DOHH2 (cell line): ENCODE results near the gene MAPK4.
"Not testable (repeated sequence)": the region's sequence is repeated elsewhere in the genome, so short reads cannot be mapped to it uniquely, and the experiment has no call there.

Source experiments
- H3F3A ChIP-seq: fragments of 200-600 bp; sonication (generic), shearing (Covaris generic); 2 replicates; pipeline ENCODE4 v1.6.0; 2016; ENCODE audit warnings: antibody characterized with exemption, mild to moderate bottlenecking; ENCODE audit not compliant: control insufficient read depth, insufficient read depth
- H3K27ac ChIP-seq: fragments of 200-600 bp; sonication (generic); 2 replicates; pipeline ENCODE4 v1.5.1; 2014; ENCODE audit warnings: low read depth, mild to moderate bottlenecking, low read length, moderate library complexity
- H3K27me3 ChIP-seq: fragments of 200-600 bp; sonication (generic); 2 replicates; pipeline ENCODE4 v1.6.1; 2014; ENCODE audit warnings: mild to moderate bottlenecking, low read length, mixed read lengths; ENCODE audit not compliant: control insufficient read depth
- H3K36me3 ChIP-seq: fragments of 200-600 bp; sonication (generic); 2 replicates; pipeline ENCODE4 v1.6.1; 2014; ENCODE audit warnings: mild to moderate bottlenecking, low read length, moderate library complexity, mixed read lengths; ENCODE audit not compliant: control insufficient read depth
- H3K4me1 ChIP-seq: fragments of 200-600 bp; sonication (generic); 2 replicates; pipeline ENCODE4 v1.6.1; 2014; ENCODE audit warnings: mild to moderate bottlenecking, low read length, mixed read lengths; ENCODE audit not compliant: control insufficient read depth
- H3K4me2 ChIP-seq: fragments of 200-600 bp; sonication (generic); 2 replicates; pipeline ENCODE4 v1.6.0; 2014; ENCODE audit warnings: mild to moderate bottlenecking, low read length, moderate library complexity
- H3K4me3 ChIP-seq: fragments of 200-600 bp; sonication (generic); 2 replicates; pipeline ENCODE4 v1.5.1; 2014; ENCODE audit warnings: mild to moderate bottlenecking, low read length, mixed read lengths
- H3K79me2 ChIP-seq: fragments of 200-600 bp; sonication (generic); 2 replicates; pipeline ENCODE4 v1.6.1; 2014; ENCODE audit warnings: mild to moderate bottlenecking, low read length, mixed read lengths; ENCODE audit not compliant: control insufficient read depth
- H3K9me2 ChIP-seq: fragments of 200-600 bp; sonication (generic); replicated peaks from 2 replicates; pipeline ENCODE4 v1.6.1; 2014; ENCODE audit warnings: mild to moderate bottlenecking, low read length, mixed read lengths; ENCODE audit not compliant: control insufficient read depth
- H3K9me3 ChIP-seq: fragments of 200-600 bp; sonication (generic); 2 replicates; pipeline ENCODE4 v1.6.1; 2014; ENCODE audit warnings: antibody characterized with exemption, low read length, mixed read lengths; ENCODE audit not compliant: control insufficient read depth, insufficient read depth
- H4K20me1 ChIP-seq: fragments of 200-600 bp; sonication (generic); 2 replicates; pipeline ENCODE4 v1.6.0; 2014; ENCODE audit warnings: low read depth, mild to moderate bottlenecking, antibody characterized with exemption, low read length, moderate library complexity; ENCODE audit not compliant: control insufficient read depth, insufficient read depth
- EZH2phosphoT487 ChIP-seq: fragments of 200-600 bp; sonication (generic); IDR thresholded peaks from 2 replicates; pipeline ENCODE4 v1.6.1; 2017; ENCODE audit warnings: borderline replicate concordance, mild to moderate bottlenecking, antibody characterized with exemption, low read length, moderate library complexity, mixed read lengths
- TF ChIP-seq, protein P1 (sequence below): fragments of 200-600 bp; sonication (generic); IDR thresholded peaks from one replicate; pipeline ENCODE4 v1.5.1; 2014; ENCODE audit warnings: antibody characterized with exemption, mild to moderate bottlenecking, low read depth, low read length; ENCODE audit not compliant: poor library complexity, severe bottlenecking

MAPK4 gene

DNA sequence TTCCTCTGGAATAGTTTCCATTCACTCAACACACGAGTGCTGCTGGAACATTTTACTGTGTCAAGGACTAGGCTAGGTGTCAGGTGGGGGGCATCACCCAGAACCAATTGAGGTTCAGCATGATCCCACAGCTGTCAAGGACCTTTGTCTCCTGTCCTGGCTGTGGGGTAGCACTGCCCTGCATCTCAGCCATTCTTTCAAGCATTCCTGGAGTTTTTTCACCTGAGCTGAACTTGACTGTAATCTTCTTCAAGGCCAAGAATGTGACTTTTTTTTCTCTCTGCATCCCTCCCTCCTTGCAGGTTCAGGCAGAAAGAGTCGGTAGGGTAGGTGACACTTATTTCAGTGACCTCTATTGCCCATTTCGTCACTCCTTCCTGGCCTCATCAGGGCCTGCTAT lies 3.5 kb downstream of the MAPK4 start:
- H4K20me1 ChIP-seq, result no peaks in the 10 kb centered on the region
- no peaks in the 10 kb centered on the region for H3K4me1 ChIP-seq
- no peak overlapping the region for H3K27ac ChIP-seq
- H3K9me3 ChIP-seq, result no peaks in the 10 kb centered on the region; the same call in 1 of the 2 replicates
- no peaks in the 10 kb centered on the region for H3K9me2 ChIP-seq
- H3K36me3 ChIP-seq, result no peaks in the 10 kb centered on the region
- H3K79me2 ChIP-seq, result no peaks in the 10 kb centered on the region
- no peak overlapping the region for H3K4me3 ChIP-seq
- H3F3A ChIP-seq, result no peaks in the 10 kb centered on the region
- TF ChIP-seq, protein P1, sequence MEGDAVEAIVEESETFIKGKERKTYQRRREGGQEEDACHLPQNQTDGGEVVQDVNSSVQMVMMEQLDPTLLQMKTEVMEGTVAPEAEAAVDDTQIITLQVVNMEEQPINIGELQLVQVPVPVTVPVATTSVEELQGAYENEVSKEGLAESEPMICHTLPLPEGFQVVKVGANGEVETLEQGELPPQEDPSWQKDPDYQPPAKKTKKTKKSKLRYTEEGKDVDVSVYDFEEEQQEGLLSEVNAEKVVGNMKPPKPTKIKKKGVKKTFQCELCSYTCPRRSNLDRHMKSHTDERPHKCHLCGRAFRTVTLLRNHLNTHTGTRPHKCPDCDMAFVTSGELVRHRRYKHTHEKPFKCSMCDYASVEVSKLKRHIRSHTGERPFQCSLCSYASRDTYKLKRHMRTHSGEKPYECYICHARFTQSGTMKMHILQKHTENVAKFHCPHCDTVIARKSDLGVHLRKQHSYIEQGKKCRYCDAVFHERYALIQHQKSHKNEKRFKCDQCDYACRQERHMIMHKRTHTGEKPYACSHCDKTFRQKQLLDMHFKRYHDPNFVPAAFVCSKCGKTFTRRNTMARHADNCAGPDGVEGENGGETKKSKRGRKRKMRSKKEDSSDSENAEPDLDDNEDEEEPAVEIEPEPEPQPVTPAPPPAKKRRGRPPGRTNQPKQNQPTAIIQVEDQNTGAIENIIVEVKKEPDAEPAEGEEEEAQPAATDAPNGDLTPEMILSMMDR, result no peak
- no peak for TF ChIP-seq EZH2phosphoT487
- no peaks in the 10 kb centered on the region for H3K27me3 ChIP-seq
- H3K4me2 ChIP-seq, result no peak overlapping the region

DNA sequence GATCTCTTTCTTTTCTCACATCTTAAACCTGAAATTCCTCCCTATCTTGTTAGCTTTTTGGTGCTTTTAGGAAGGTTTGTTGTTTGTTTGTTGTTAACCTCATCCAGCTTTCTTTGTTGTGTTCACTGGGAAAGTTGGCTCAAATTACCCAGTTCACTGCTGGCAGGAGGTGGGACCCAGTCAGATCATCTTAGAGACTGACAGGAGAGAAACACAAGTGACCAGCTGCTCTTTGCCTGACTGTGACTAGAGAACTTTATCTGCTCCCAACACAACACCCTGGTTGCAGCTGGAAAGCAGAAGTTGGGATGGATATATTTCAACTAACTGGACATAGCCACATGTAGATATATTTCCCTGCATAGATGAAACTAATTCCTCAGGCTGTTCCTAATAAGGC lies 10.0 kb downstream of the MAPK4 start:
- Histone ChIP-seq H3K4me1 (no peaks in the 10 kb centered on the region), H3K4me2 (no peak overlapping the region), H3K4me3 (no peak overlapping the region), H3K79me2 (no peaks in the 10 kb centered on the region), H4K20me1 (no peaks in the 10 kb centered on the region), H3K27me3 (peaks cover 20% of the 10 kb centered on the region), H3K27ac (no peak overlapping the region), H3K9me3 (no peaks in the 10 kb centered on the region), H3K36me3 (no peaks in the 10 kb centered on the region), H3F3A (no peaks in the 10 kb centered on the region), H3K9me2 (no peaks in the 10 kb centered on the region)
- TF ChIP-seq, protein P1, result no peak
- no peak for TF ChIP-seq EZH2phosphoT487

DNA sequence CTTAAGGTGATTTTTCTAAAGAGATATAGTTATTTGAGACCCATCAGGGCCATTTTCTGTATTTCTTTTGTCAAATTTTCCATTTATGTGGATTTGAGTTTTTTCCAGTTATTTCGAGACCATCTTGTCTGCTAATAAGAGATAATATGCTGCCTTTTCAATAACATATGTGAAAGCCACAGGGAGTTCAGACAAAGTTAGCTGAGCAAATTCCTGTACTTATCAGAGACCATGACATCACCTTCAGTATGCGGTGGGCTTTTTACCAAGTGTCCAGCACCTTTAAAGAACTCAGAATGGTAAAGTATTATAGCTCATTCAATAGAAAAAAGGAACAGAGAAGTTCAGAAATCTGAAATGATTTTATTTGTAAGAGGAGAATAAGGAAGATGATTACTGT lies 11.7 kb downstream of the MAPK4 start:
- Histone ChIP-seq H3K27ac (no peak overlapping the region), H3K4me1 (no peaks in the 10 kb centered on the region), H3K9me3 (no peaks in the 10 kb centered on the region), H3K36me3 (no peaks in the 10 kb centered on the region), H3K4me3 (no peak overlapping the region), H3K27me3 (peaks cover 22% of the 10 kb centered on the region), H3K79me2 (no peaks in the 10 kb centered on the region), H3K4me2 (no peak overlapping the region), H3K9me2 (no peaks in the 10 kb centered on the region), H4K20me1 (no peaks in the 10 kb centered on the region), H3F3A (no peaks in the 10 kb centered on the region)
- no peak for TF ChIP-seq EZH2phosphoT487
- TF ChIP-seq, protein P1, result no peak

DNA sequence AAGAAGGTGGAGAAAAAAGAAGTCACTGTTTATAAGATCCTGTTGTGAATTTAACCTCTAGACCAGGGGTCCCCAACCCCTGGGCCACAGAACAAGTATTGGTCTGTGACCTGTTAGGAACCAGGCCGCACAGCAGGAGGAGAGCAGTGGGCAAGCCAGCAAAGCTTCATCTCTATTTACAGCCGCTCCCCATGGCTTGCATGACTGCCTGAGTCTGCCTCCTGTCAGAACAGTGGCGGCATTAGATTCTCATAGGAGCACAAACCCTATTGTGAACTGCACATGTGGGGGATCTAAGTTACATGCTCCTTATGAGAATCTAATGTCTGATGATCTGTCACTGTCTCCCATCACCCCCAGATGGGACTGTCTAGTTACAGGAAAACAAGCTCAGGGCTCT lies 13.3 kb downstream of the MAPK4 start:
- H3K27ac ChIP-seq, H3K4me2 ChIP-seq, H3K4me3 ChIP-seq, H3F3A ChIP-seq, H3K36me3 ChIP-seq, H3K4me1 ChIP-seq, H3K79me2 ChIP-seq, H3K9me2 ChIP-seq, H4K20me1 ChIP-seq, H3K9me3 ChIP-seq: not testable (repeated sequence)
- H3K27me3 ChIP-seq, result peaks cover 22% of the 10 kb centered on the region
